ENCODE measurements around the gene PTGS1.

The PTGS1 gene

DNA sequence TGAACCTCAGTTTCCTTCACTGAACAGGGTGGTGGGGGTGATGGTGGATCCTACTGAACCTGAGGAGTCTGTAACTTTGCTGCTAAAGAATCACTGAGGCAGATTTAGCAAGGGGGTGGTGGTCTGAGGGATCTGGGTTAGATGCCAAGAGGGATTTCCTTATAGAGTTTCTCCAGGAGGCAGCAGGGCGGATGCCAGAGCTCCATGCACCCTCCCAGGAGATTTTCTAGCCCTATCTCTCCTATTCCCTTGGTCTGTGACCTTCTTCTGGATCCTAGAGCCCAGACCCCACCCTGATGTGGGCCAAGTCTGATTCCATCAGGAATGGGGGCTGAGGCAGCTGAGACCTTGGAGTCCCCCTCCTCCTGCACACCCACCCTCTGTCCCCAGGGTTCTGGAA is 6.0 kb downstream of the PTGS1 start:
- DNase-seq = no peak

DNA sequence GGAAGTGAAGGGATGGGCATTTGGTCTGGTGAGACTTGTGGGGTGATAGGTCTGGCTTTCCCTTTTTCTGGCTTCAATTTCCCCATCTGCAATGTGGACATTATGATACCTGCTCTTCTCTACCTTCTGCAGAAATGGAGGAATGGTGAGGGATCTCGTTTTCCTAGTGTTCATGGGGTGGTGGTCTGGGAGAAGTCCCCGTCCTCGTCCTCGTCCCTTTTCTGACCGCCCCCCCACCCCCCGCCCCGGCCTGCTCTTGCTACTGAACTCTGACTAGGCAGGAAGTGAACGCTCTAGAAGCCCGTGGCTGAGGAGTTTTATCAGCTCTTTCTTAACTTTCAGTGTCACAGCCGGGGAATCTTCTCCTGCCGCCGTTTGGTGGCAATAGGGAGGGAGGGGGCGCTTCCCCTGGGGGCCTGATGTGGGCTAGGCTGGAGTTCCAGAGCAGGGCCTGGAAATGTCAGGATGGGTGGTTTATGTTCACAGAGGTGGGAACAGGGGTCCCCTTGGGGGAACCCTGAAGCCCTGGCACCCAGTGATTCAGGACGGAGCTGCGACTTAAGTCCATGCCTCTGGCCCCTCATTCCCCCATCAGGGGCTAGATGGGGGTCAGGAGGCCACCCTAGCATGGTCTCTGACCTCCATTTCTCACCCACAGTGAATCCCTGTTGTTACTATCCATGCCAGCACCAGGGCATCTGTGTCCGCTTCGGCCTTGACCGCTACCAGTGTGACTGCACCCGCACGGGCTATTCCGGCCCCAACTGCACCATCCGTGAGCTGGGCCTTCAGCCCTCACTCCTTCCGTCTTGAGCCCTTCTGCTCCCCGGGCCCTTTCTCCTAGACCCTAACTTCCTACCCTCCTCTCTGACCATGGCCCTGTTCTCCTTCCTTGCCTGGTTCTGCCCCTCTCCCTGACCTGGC is 6.7 kb downstream of the PTGS1 start:
- DNase-seq = no peak

DNA sequence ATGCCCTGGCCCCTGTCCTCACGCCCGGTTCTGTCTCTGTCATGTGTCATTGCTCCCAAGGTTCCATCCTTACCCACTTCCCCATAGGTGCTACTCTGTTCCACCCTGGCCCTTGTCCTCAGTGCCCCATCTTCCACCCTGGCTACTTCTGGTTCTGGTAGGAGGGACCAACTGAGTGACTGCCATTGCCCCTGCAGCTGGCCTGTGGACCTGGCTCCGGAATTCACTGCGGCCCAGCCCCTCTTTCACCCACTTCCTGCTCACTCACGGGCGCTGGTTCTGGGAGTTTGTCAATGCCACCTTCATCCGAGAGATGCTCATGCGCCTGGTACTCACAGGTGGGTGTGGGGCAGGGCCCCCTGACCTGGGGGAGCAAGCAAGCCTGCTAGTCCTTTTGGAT is 7.4 kb downstream of the PTGS1 start:
- DNase-seq = no peak

DNA sequence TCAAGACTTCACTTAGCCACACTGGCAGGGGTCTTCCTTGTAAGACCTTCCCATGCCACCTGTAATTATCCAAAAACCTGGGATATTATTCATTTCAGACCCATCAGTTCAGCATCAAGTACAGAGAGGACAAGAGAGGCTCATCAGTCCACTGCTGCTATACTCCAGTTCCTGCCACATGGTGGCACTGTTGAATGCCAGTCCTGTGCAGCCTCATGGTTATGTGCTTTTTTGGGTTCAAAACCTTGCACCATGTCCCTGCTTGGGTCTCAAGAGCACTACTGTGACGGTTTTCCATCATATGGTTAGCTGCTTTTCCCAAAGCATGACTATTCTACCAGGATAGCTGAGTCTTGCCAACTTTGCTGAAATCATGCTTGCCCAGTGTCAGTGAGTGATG is 8.5 kb downstream of the PTGS1 start:
- peak; percentile 24 for DNase-seq

DNA sequence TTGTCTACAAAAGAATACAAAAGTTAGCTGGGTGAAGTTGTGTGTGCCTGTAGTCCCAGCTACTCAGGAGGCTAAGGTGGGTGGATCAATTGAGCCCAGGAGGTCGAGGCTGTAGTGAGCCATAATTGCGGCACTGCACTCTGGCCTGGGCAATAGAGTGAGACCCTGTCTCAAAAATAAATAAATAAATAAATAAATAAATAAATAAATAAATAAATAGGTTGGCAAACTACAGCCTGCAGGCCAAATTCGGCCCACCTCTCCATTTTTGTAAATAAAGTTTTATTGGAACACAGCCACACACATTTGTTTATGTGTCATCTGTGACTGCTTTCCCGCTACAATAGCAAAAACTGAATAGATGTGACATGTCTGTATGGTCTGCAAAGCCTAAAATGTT is 9.5 kb downstream of the PTGS1 start:
- no peak for DNase-seq

DNA sequence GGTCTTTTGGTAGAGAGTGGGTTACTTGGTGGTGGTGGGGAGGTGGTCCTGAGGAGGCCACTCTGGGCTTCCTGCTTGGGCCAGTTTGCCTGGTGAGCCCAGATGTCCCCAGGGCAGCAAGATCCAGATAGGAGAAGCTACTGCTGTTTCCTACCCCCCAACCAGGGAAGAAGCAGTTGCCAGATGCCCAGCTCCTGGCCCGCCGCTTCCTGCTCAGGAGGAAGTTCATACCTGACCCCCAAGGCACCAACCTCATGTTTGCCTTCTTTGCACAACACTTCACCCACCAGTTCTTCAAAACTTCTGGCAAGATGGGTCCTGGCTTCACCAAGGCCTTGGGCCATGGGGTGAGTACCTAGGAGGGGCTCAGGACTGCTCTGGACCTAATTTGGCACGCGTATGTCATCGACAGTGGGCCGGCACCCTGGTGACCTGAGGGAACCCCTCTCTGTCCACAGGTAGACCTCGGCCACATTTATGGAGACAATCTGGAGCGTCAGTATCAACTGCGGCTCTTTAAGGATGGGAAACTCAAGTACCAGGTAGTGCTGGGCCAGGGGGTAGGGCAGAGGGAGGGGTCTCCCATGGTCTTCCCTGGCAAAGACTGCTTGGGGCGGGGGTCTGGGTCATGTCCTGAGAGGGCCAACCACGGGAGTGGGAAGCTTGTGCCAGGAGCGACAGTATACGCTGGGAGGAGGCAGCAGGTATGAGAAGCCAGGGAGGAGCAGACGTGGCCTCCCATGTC is 10.6 kb downstream of the PTGS1 start:
- no peak for DNase-seq

DNA sequence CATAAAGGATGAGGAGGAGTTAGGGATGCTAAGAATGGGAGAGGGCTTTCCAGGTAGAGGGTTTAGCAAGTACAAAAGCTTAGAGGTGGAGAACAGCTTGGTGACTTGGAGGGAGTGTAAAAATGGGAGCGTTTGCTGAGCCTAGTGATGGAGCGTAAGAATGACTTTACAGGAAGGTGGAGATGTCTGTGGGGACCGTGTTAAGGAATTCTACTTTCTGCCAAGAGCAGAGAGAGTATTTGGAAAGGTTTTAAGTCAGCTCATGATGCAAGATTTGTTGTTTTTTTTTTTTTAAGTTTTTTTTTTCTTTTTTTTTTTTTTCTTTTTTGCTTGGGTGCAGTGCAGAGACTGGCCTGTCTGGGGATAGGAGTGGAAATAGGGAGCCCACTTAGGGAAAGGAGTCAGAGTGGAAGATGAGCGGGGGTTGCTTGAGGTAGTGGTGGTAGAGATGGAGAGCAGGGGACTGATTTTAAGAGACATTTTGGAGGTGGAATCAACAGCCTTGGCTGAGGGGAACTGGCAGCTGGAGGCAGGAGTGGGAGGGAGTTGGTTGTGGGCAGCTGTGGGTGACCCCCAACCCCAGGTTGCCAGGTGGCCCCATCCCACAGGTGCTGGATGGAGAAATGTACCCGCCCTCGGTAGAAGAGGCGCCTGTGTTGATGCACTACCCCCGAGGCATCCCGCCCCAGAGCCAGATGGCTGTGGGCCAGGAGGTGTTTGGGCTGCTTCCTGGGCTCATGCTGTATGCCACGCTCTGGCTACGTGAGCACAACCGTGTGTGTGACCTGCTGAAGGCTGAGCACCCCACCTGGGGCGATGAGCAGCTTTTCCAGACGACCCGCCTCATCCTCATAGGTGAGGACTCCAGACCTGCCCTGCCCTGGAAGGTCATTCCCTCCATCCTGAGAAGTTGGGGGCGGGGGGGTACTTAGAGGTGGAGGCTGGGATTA is 12.4 kb downstream of the PTGS1 start:
- DNase-seq = no peak

DNA sequence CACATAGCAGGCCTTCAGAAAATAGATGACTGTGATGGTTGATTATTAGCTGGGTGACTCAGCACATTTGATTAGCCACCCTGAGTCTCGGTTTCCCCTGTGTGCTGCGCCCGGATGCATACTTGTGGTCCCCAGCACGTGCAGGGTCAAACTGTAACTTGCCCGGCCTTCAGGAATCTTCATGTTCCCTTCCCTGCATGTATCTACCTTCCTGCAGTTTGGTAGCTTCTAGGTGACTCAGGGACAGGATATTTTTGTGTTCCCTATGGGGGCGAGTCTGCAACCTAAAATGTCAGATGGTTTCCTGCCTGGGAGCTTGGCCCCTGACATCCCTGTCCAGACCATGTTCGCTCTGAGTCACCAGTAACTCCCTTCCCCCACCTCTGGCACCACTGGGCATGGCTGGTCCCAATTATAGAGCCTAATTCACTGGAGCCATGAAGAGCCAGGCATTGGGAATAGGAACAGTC is 13.2 kb downstream of the PTGS1 start:
- no peak for DNase-seq

DNA sequence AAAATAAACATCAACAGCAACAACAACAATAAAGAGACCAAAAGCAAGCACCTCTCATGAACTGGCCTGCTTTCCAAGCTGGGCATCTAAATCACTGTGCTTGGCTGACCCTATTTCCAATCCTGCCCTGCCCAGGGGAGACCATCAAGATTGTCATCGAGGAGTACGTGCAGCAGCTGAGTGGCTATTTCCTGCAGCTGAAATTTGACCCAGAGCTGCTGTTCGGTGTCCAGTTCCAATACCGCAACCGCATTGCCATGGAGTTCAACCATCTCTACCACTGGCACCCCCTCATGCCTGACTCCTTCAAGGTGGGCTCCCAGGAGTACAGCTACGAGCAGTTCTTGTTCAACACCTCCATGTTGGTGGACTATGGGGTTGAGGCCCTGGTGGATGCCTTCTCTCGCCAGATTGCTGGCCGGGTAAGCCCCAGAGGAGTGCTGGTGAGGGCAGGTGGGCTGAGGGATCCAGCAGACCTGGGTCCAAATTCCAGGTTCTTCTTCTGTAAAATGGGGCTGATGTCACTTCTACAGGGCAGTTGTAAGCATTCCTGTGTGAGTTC is 15.6 kb downstream of the PTGS1 start:
- no peak for DNase-seq

DNA sequence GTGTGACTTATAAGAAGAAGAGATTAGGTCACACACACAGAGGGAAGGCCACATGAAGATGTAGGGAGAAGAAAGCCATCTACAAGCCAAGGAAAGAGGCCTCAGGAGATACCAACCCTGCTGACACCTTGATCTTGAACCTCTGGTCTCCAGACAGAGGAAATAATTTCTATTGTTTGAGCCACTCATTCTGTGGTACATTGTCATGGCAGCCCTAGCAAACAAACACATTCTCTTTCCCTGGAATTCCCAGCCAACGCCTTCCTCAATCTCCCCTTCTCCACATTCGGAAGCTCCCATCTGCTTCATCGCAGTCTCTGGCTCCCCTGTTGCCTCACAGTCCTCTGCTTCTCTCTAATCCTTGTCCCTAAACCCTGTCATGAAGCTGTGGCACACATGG is 16.7 kb downstream of the PTGS1 start:
- DNase-seq = no peak

DNA sequence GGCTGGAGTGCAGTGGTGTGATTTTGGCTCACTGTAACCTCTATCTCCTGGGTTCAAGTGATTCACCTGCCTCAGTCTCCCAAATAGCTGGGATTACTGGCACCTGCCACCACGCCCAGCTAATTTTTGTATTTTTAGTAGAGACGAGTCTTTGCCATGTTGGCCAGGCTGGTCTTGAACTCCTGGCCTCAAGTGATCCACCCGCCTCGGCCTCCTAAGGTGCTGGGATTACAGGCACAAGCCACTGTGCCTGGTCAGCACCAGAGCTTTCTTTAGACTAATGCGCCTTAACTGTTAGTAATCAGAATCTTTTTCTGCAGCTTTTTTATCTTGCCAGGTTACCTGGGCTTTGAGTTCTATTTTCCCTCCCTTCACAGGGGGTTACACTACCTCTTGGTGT is 18.4 kb downstream of the PTGS1 start:
- DNase-seq = no peak

DNA sequence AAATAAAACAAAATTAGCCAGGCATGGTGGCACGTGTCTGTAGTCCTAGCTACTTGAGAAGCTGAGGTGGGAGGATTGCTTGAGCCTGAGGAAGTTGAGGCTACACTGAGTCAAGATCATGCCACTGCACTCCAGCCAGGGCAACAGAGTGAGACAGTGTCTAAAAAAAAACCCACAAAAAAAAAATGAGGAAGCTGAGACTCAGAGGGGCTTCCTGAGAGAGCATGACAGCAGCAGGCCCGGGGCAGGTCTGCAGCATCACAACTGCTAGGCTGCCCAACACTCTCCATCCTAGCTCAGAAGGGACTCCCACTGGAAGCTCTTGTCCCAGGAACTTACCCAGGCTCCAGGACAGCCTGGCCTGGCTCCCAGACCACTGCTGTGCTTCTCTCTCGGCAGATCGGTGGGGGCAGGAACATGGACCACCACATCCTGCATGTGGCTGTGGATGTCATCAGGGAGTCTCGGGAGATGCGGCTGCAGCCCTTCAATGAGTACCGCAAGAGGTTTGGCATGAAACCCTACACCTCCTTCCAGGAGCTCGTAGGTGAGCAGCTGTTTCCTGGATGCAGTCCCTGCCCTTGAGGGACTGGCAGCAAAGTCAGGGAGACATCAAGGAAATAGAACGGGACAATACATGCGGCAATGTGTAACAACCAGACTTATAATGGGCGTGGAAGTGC is 19.1 kb downstream of the PTGS1 start:
- DNase-seq = no peak

DNA sequence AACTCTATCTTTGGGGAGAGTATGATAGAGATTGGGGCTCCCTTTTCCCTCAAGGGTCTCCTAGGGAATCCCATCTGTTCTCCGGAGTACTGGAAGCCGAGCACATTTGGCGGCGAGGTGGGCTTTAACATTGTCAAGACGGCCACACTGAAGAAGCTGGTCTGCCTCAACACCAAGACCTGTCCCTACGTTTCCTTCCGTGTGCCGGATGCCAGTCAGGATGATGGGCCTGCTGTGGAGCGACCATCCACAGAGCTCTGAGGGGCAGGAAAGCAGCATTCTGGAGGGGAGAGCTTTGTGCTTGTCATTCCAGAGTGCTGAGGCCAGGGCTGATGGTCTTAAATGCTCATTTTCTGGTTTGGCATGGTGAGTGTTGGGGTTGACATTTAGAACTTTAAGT is 21.5 kb downstream of the PTGS1 start:
- no peak for DNase-seq

DNA sequence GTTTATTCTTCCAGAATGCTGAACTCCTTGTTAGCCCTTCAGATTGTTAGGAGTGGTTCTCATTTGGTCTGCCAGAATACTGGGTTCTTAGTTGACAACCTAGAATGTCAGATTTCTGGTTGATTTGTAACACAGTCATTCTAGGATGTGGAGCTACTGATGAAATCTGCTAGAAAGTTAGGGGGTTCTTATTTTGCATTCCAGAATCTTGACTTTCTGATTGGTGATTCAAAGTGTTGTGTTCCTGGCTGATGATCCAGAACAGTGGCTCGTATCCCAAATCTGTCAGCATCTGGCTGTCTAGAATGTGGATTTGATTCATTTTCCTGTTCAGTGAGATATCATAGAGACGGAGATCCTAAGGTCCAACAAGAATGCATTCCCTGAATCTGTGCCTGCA is 21.9 kb downstream of the PTGS1 start:
- no peak for DNase-seq

DNA sequence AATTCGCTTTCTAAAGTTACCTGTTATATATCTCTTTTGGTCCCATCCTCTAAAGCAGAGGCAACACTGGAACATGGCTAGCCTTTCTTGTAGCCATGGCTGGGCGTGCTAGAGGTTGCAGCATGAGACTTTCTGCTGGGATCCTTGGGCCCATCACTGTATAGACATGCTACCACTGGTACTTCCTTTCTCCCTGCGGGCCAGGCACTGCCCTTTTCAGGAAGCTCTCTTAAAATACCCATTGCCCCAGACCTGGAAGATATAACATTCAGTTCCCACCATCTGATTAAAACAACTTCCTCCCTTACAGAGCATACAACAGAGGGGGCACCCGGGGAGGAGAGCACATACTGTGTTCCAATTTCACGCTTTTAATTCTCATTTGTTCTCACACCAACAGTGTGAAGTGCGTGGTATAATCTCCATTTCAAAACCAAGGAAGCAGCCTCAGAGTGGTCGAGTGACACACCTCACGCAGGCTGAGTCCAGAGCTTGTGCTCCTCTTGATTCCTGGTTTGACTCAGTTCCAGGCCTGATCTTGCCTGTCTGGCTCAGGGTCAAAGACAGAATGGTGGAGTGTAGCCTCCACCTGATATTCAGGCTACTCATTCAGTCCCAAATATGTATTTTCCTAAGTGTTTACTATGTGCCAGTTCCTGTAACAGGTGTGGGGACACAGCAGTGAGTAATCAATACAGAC is 22.6 kb downstream of the PTGS1 start:
- DNase-seq = no peak

DNA sequence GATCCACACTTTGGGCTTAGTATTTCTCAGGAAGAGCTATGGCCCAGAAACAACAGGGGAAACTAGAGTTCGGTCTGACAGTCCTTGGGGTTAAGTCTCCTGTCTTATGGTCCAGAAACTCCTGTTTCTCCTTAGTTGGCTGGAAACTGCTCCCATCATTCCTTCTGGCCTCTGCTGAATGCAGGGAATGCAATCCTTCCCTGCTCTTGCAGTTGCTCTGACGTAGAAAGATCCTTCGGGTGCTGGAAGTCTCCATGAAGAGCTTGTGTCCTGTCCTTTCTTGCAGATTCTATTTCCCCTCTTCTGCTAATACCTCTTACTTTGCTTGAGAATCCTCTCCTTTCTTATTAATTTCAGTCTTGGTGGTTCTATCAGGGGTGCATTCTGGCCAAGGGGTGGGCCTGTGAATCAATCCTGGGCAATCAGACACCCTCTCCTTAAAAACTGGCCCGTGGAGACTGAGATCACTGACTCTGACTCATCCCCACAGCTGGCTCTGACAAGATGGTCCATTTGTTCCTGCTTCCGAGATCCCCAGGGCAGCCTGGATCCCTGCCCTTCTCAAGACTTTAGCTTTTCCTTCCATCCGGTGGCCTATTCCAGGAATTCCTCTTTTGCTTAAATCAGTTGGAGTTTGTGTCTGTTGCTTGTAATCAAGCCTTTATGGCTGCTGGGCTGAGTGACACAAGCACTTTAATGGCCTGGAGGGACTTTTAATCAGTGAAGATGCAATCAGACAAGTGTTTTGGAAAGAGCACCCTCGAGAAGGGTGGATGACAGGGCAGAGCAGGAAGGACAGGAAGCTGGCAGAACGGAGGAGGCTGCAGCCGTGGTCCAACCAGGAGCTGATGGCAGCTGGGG is 23.7 kb downstream of the PTGS1 start:
- DNase-seq = no peak

DNA sequence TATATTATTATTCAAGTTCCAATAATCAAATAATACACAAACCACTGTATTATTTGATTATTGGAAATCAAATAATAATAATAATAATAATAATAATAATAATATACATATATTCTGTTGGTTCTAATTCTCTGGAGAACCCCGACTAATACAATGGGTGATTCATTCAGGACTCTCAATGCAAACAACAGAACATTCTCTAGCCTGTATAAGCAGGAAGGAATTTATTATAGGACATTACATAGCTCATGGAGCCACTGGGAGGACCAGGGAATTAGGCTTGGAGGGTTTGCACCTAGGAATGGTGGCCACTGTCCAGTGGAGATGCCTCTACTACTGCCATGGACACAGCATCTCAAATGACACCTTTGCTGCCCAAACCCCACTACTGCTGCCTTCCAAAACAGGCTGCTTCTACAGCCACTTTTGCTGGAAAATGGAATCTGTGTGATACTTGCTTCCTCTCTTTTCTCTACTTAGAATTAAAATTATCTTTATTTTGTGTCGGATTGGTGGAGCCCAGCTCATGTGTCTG is 25.9 kb downstream of the PTGS1 start:
- no peak for DNase-seq

DNA sequence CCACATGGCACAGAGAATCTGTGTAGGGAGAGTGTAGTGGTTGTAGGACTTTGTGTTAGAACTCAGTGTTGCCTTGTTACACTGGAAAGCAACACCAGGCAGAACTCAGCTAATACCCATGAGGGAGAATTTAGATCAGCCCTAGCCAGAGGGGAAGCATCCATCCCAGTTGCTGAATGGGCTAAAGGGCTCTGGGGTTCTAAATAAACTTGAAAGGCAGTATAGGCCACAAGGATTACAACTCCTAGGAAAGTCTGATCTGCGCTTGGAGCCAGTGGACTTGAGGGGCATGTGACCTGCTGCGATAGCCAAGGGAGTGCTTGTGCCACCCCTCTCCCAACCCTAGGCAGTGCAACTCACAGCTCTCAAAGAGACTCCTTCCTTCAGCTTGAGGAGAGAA is 26.9 kb downstream of the PTGS1 start:
- DNase-seq = no peak

DNA sequence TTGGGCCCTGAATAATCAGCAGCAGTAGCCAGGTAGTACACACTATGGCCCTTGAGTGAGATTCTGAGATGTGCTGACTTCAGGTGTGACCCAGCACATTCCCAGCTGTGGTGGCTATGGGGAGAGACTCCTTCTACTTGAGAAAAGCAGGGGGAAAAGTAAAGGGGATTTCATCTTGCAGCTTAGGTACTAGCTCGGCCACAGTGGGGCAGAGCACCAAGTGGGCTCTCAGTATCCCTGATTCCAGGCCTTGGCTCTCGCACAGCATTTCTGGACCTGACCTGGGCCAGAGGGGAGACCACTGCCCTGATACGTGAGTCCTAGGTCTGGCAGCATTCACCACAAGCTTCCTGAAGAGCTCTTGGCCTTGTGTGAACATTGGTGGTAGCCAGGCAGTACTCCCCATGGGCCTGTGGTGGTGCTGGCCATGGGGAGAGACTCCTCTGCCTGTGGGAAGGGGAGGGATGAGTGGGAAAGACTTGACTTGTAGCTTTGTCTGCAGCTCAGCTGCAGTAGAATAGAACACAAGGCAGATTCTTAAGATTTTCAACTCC is 27.6 kb downstream of the PTGS1 start:
- DNase-seq = no peak

DNA sequence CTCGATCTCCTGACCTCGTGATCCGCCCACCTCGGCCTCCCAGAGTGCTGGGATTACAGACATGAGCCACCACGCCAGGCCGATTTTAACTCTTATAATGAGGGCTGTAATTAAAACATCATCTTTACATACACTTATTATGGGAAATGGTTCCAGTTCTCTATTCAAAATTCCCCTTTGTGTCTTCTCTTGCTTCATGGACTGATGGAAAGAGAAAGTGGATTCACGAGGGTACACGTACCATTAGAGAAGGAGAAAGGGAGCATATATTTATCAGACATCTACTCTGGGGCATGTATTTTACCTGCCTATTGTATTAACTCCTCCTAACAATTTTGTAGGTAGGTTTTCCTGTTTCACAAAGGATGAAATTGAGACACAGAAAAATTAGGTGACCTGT is 31.1 kb downstream of the PTGS1 start:
- DNase-seq = no peak

Measured in activated CD4-positive, alpha-beta T cell treated with anti-CD3 and anti-CD28 coated beads, Interleukin-10, Interleukin-2, amounts not matched to agents 100 ng/mL and 50 ng/mL, durations not matched to agents 16 hours and 8 hours (primary cell).